ENCODE results near the gene BABAM2.
A peak's percentile ranks its signal among the peaks of the same experiment; 100 is the strongest.

DNA sequence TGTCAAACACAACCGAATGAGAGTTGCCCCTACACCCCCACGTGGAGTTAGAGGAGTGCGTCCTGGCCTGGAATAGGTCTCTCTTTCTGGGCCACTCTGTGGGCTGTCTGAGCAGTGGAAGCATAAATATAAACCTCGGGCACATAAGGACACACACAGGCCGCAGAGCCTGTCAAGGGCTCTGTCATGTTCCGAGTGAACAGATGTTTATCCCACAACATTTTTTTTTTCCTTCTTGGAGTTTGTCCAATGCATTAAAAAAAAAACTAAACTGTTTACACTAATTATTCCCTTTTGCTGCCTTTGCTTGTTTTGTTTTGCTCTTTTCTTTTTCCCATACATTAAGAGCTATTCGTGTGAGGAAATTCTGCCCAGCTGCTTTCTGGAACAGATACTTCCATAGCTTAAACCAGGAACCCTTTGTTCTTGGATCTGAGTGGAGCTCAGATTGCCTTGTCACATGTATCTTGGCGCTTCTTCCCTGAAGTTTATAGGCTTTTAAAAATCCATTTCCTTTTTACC lies 273.8 kb downstream of the BABAM2 start:
- peak; percentile 29 to 72 (median 60) for TF ChIP-seq POLR2AphosphoS5 (IDR thresholded peaks at IDR 0.05)
- TF ChIP-seq, protein P1, sequence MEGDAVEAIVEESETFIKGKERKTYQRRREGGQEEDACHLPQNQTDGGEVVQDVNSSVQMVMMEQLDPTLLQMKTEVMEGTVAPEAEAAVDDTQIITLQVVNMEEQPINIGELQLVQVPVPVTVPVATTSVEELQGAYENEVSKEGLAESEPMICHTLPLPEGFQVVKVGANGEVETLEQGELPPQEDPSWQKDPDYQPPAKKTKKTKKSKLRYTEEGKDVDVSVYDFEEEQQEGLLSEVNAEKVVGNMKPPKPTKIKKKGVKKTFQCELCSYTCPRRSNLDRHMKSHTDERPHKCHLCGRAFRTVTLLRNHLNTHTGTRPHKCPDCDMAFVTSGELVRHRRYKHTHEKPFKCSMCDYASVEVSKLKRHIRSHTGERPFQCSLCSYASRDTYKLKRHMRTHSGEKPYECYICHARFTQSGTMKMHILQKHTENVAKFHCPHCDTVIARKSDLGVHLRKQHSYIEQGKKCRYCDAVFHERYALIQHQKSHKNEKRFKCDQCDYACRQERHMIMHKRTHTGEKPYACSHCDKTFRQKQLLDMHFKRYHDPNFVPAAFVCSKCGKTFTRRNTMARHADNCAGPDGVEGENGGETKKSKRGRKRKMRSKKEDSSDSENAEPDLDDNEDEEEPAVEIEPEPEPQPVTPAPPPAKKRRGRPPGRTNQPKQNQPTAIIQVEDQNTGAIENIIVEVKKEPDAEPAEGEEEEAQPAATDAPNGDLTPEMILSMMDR (IDR thresholded peaks at IDR 0.05): no peak

Measured in sigmoid colon (tissue), 4 donors.